SU-DHL-6 (cell line): ENCODE results near the gene C3orf62.

Experiments
- H2AFZ ChIP-seq: fragments of 200-600 bp; sonication (generic); 2 replicates; pipeline ENCODE4 v1.6.1; 2014; ENCODE audit warnings: low read depth, mild to moderate bottlenecking, moderate library complexity, mixed read lengths, antibody characterized with exemption, low read length; ENCODE audit not compliant: severe bottlenecking
- H3F3A ChIP-seq: fragments of 200-600 bp; shearing (Covaris generic); 2 replicates; pipeline ENCODE4 v1.6.0; 2016; ENCODE audit warnings: antibody characterized with exemption, mild to moderate bottlenecking; ENCODE audit not compliant: insufficient read depth
- H3K27ac ChIP-seq: fragments of 200-600 bp; sonication (generic); 2 replicates; pipeline ENCODE4 v1.5.1; 2016; ENCODE audit warnings: low read depth, mild to moderate bottlenecking, low read length, moderate library complexity, mixed read lengths
- H3K27me3 ChIP-seq: fragments of 200-600 bp; sonication (generic), shearing (Covaris generic); 2 replicates; pipeline ENCODE4 v1.6.0; 2014; ENCODE audit warnings: mild to moderate bottlenecking, low read length
- H3K36me3 ChIP-seq: fragments of 200-600 bp; sonication (generic); 2 replicates; pipeline ENCODE4 v1.6.1; 2014; ENCODE audit warnings: mild to moderate bottlenecking, low read length, mixed read lengths
- H3K4me2 ChIP-seq: fragments of 300-600, 200-600 bp; shearing (Covaris generic), sonication (generic); 2 replicates; pipeline ENCODE4 v1.6.0; 2014; ENCODE audit warnings: low read length, low read depth, mild to moderate bottlenecking; ENCODE audit not compliant: poor library complexity, severe bottlenecking
- H3K4me3 ChIP-seq: fragments of 200-600 bp; sonication (generic); 2 replicates; pipeline ENCODE4 v1.5.1; 2014; ENCODE audit warnings: antibody characterized with exemption, low read length, mild to moderate bottlenecking, mixed read lengths; ENCODE audit not compliant: insufficient read depth, poor library complexity, severe bottlenecking
- H3K79me2 ChIP-seq: fragments of 200-600 bp; sonication (generic); 2 replicates; pipeline ENCODE4 v1.6.1; 2014; ENCODE audit warnings: mild to moderate bottlenecking, low read length, moderate library complexity; ENCODE audit not compliant: insufficient read depth
- H3K9ac ChIP-seq: fragments of 200-600 bp; sonication (generic); 2 replicates; pipeline ENCODE4 v1.7.0; 2014; ENCODE audit warnings: mild to moderate bottlenecking, low read length
- H3K9me2 ChIP-seq: fragments of 200-600 bp; sonication (generic); replicated peaks from 2 replicates; pipeline ENCODE4 v1.6.1; 2014; ENCODE audit warnings: low read length; ENCODE audit not compliant: insufficient read depth
- H3K9me3 ChIP-seq: fragments of 200-600 bp; sonication (generic); 2 replicates; pipeline ENCODE4 v1.6.1; 2014; ENCODE audit warnings: low read length, mixed read lengths; ENCODE audit not compliant: insufficient read depth
- H4K20me1 ChIP-seq: fragments of 200-600 bp; sonication (generic); 2 replicates; pipeline ENCODE4 v1.6.1; 2014; ENCODE audit warnings: low read depth, mild to moderate bottlenecking, antibody characterized with exemption, low read length, moderate library complexity, mixed read lengths
- CTCF ChIP-seq: fragments of 200-600 bp; sonication (generic); IDR thresholded peaks from one replicate; pipeline ENCODE4 v1.5.1; 2017; ENCODE audit warnings: antibody characterized with exemption, mild to moderate bottlenecking, low read length, moderate library complexity; ENCODE audit not compliant: insufficient read depth, poor library complexity, severe bottlenecking
- EZH2phosphoT487 ChIP-seq: fragments of 200-600 bp; sonication (generic), shearing (Covaris generic); conservative IDR thresholded peaks from 2 replicates; pipeline ENCODE4 v1.6.1; 2018; ENCODE audit warnings: mild to moderate bottlenecking, antibody characterized with exemption, low read length, moderate library complexity, mixed read lengths

The C3orf62 gene

DNA sequence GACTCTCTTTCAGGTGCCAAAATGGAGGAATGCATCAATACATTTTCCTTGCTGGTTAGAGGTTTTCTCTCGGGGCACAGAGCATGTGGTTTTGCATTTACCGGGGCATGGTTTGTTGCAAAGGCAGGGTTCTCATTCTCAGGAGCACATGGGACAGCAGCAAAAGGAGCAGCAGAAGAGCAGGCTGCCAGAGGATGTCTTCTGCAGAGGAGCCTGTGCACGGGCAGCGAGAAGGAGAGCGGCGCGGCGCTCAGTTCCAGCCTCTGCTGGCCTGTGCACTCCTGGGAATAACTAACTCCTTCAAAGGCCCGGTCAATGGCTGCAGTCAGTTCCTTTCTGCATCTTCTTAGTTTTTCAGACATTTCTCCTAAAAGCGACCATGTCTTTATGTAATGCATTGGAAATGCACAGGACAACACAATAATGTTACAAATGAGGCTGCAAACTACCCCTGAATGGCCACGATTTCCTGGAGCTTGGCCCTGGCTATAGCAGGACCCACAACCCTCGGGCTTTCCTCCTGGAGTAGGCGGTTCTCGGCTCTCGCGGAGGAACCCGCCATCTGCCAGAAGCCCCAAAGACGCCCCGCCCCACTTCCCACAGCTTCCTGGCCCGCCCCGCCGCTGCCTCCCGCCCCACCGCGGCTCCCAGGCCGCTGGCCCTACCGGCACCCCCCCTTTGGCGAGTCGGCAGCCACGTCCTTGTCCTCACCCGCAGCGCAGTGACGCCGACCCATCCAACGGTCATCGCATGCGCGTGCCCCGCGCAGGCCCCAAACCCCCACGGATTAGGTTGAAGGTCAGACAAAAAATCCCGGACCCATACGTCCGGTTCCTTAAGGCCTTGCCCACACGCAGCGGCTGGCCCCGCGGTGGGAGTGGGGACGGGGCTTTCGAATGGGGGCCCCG, at the start of gene C3orf62:
Gene C3orf62, minus strand, starts transcription at position 758 of the 908 bp plus-strand sequence. Its CDS starts 360 bp downstream, at position 398.
- Histone ChIP-seq H3K36me3 (no peaks in the 10 kb centered on the region), H3K9ac (peak within 1 kb of the TSS; percentile 27)
- TF ChIP-seq EZH2phosphoT487 (no peak), CTCF (no peak)

GRCh38 chr3:49324768-49325167, 47.7 kb upstream of the C3orf62 start:
- Histone ChIP-seq H3K27ac (no peak overlapping the region), H3K4me3 (no peak overlapping the region), H2AFZ (no peak overlapping the region), H4K20me1 (no peaks in the 10 kb centered on the region), H3K36me3 (peaks cover 12% of the 10 kb centered on the region; the same call in 1 of the 2 replicates), H3F3A (no peaks in the 10 kb centered on the region), H3K4me2 (no peak overlapping the region), H3K9me2 (no peaks in the 10 kb centered on the region), H3K27me3 (no peaks in the 10 kb centered on the region), H3K79me2 (peaks cover under 1% of the 10 kb centered on the region; the same call in 1 of the 2 replicates), H3K9me3 (no peaks in the 10 kb centered on the region), H3K9ac (no peak overlapping the region)
- no peak for TF ChIP-seq CTCF

More for the DNA sequence above, at the start of gene C3orf62:
- H4K20me1 ChIP-seq = no peaks in the 10 kb centered on the region
- no peaks in the 10 kb centered on the region for H3K9me3 ChIP-seq
- H3F3A ChIP-seq = peaks cover 12% of the 10 kb centered on the region; the same call in 1 of the 2 replicates
- H3K4me3 ChIP-seq = no peak within 1 kb of the TSS
- no peaks in the 10 kb centered on the region for H3K9me2 ChIP-seq
- peak within 1 kb of the TSS; percentile 10; the same call in 1 of the 2 replicates for H3K27ac ChIP-seq
- peak within 1 kb of the TSS; percentile 38 for H3K4me2 ChIP-seq
- H2AFZ ChIP-seq = peak within 1 kb of the TSS; percentile 28
- H3K27me3 ChIP-seq = no peaks in the 10 kb centered on the region
- no peaks in the 10 kb centered on the region for H3K79me2 ChIP-seq

DNA sequence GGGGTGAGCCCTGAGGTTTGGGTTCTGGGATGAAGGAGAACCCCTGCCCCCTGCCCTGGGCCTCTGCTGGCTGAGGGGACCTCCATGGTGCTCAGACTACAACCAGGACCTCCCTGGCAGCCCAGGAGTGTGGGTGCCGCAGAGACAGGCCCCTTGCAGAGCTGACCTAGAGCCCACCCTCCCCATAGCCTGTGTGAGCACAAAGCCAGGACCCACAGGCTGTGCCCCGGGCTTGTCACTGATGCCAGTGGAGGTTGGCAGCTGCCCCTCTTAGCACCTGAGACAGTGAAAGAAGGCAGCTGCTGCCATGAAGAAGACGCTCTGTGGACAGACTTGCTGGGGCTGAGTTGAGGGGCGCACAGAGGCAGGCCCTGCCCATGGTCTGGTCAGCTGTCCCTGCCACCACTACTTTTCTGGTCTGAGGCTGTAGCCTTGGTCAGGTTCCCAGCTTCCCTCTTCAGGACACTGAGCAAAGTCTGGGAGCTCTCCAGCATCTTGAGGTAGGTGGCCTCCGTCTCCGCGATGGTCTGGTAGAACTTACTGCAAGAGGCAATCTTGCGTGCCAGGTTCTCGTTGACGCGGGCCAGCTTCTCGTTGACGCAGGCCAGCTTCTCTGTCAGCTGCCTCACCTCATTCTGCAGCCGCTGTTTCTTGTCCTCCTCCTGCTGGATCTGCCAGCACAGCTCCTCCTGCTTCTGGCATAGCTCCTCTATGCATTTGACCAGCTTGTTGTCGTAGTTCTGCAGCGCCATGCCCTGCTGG, 39.8 kb upstream of the C3orf62 start:
- H3K36me3 ChIP-seq = no peaks in the 10 kb centered on the region; the same call in 1 of the 2 replicates
- no peak overlapping the region for H3K4me3 ChIP-seq
- TF ChIP-seq CTCF (no peak), EZH2phosphoT487 (no peak)
- H3K9me2 ChIP-seq = no peaks in the 10 kb centered on the region
- H3K9me3 ChIP-seq = no peaks in the 10 kb centered on the region
- H3F3A ChIP-seq = no peaks in the 10 kb centered on the region
- no peak overlapping the region for H2AFZ ChIP-seq
- H3K9ac ChIP-seq = no peak overlapping the region
- no peaks in the 10 kb centered on the region for H4K20me1 ChIP-seq
- H3K4me2 ChIP-seq = no peak overlapping the region
- no peaks in the 10 kb centered on the region for H3K79me2 ChIP-seq
- H3K27ac ChIP-seq = no peak overlapping the region
- H3K27me3 ChIP-seq = no peaks in the 10 kb centered on the region
